ENCODE data around the gene MRTFB. TPM values are rescaled to one million over a fixed set of nuclear protein-coding genes. Genes with fewer than 3 reads are reported as not detected.

The MRTFB gene
- polyA plus RNA-seq, 1 experiment: 10.5 TPM

- Histone ChIP-seq H3K27ac (ENCODE audit: low read depth, low read length) (no peak overlapping the region), H3K9me3 (ENCODE audit: control insufficient read depth, insufficient read depth, low read length) (no peaks in the 10 kb centered on the region; the same call in 1 of the 2 replicates), H3K27me3 (ENCODE audit: control insufficient read depth, insufficient read depth, low read length) (no peaks in the 10 kb centered on the region), H3K4me3 (ENCODE audit: low read depth, low read length) (peak overlapping the region; percentile 75)
- ChIA-PET CTCF (no interaction called here), POLR2A (no interaction called here)
- DNase-seq (ENCODE audit: low read depth, low spot score): no peak
- no peak for TF ChIP-seq CTCF (IDR thresholded peaks at IDR 0.05; ENCODE audit: low read depth, low read length)
These were observed 230.9 kb downstream of the MRTFB start for GRCh38 chr16:14302031-14302398.

DNA sequence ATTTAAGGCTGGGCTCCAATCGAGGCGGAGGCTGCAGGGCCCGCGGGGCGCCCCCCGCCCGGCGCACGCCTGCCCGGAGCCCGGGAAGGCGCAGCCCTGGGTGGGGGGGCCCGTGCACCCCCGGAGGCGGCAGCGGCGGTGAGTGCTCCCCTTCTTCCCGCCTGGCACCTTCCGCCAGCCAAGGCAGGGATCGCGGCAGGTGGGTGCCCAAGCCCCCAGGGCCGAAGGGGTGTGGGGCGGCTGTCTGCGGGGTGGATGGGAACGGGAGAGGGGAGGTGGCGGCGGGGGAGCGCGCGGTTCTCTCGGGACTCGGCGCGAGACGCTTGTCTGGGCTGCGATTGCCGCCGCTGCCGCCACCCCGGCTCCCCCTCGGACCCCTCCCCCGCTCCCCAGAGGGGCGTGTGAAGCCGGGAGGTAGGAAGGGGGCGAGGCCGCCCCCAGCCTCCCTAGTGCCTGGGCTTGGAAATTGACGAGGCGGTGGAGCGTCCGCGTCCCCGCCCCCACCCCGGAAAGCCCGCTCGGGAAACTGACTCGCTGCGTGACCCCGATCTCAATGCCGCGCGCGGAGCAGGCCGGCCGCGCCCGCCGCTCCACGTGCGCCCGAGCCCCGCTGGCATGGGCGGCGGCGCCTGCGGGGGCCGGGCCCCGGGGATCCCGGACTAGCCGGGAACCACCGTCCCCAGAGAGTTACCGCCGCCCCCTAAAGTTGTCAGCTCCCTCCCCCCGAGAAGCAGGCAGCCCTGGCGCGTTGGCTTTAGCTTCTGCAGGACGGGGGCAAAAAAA lies 231.5 kb downstream of the MRTFB start:
- POLR2A ChIA-PET: no interaction called here

DNA sequence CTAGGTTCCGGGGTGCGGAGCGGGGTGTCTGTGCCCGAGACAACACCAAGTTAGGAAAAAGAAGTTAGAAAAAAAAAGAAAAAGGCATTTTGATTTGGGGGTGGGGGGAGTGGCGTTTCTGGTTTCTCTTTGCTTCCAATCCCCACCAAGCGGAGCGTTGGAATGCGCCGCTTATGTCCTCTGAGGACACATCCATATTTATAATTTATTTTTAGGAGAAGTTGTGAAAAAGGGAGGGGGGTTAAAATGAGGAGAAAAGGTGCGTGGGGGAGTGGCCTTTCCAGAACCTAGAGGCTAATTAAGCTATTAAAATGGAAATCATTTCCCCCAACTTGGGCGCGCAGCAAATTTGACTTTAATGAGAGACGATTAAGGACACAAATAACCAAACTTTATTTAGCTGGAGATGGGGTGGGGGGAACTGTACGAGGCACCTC lies 232.1 kb downstream of the MRTFB start:
- TF ChIP-seq CTCF (IDR thresholded peaks at IDR 0.05; ENCODE audit: low read depth, low read length): no peak
- Histone ChIP-seq H3K4me3 (ENCODE audit: low read depth, low read length) (peak overlapping the region; percentile 75), H3K27me3 (ENCODE audit: control insufficient read depth, insufficient read depth, low read length) (no peaks in the 10 kb centered on the region), H3K9me3 (ENCODE audit: control insufficient read depth, insufficient read depth, low read length) (no peaks in the 10 kb centered on the region; the same call in 1 of the 2 replicates), H3K27ac (ENCODE audit: low read depth, low read length) (no peak overlapping the region)
- DNase-seq (ENCODE audit: low read depth, low spot score): no peak
- ChIA-PET CTCF (interaction anchor here (0.7 to 1.6 kb wide), 3 partner anchors 54 to 384 kb away, joined by 3 to 6 read pairs (median 5); partner anchors contain the start of gene ERCC4), POLR2A (no interaction called here)

More for the DNA sequence above, 231.5 kb downstream of the MRTFB start:
- Histone ChIP-seq H3K4me3 (ENCODE audit: low read depth, low read length) (peak overlapping the region; percentile 75), H3K9me3 (ENCODE audit: control insufficient read depth, insufficient read depth, low read length) (no peaks in the 10 kb centered on the region; the same call in 1 of the 2 replicates), H3K27ac (ENCODE audit: low read depth, low read length) (no peak overlapping the region), H3K27me3 (ENCODE audit: control insufficient read depth, insufficient read depth, low read length) (no peaks in the 10 kb centered on the region)
- CTCF ChIA-PET: interaction anchor here (0.7 to 1.6 kb wide), 3 partner anchors 53 to 383 kb away, joined by 3 to 6 read pairs (median 5); partner anchors contain the start of gene ERCC4
- DNase-seq (ENCODE audit: low read depth, low spot score): no peak
- no peak for TF ChIP-seq CTCF (IDR thresholded peaks at IDR 0.05; ENCODE audit: low read depth, low read length)

GRCh38 chr16:14303639-14304394 lies 232.7 kb downstream of the MRTFB start:
- no peak for TF ChIP-seq CTCF (IDR thresholded peaks at IDR 0.05; ENCODE audit: low read depth, low read length)
- DNase-seq (ENCODE audit: low read depth, low spot score): no peak
- ChIA-PET POLR2A (no interaction called here), CTCF (interaction anchor here (1.5 to 1.6 kb wide), 2 partner anchors 54 to 384 kb away, joined by 5 to 6 read pairs; partner anchors contain the start of gene ERCC4)
- peak overlapping the region; percentile 75 for H3K4me3 ChIP-seq (ENCODE audit: low read depth, low read length)
- H3K9me3 ChIP-seq (ENCODE audit: control insufficient read depth, insufficient read depth, low read length): no peaks in the 10 kb centered on the region; the same call in 1 of the 2 replicates
- peak overlapping the region; percentile 52 for H3K27ac ChIP-seq (ENCODE audit: low read depth, low read length)
- H3K27me3 ChIP-seq (ENCODE audit: control insufficient read depth, insufficient read depth, low read length): no peaks in the 10 kb centered on the region

Measured in AG04450 (cell line).